Measurements from ENCODE around the gene HS3ST5.

- TF ChIP-seq CTCF (IDR thresholded peaks at IDR 0.05) = no peak
- no peak for TF ChIP-seq ZFX (IDR thresholded peaks at IDR 0.05; ENCODE audit: borderline replicate concordance)
Observed at GRCh38 chr6:114362957-114363356, 20.1 kb upstream of the HS3ST5 start.
